Central memory CD8-positive, alpha-beta T cell (primary cell): ENCODE measurements around the gene WNT7B.
A peak's percentile ranks its signal among the peaks of the same experiment; 100 is the strongest.

Source experiments
- ATAC-seq: fragments of 150-1000 bp; cut with Tn5 transposase; replicated peaks from 2 replicates; pipeline ENCODE4 v1.10.0; 2022; ENCODE audit warnings: mild to moderate bottlenecking, moderate FRiP score, moderate number of reproducible peaks; ENCODE audit not compliant: poor library complexity, severe bottlenecking; ENCODE audit errors: extremely low read depth
- DNase-seq, 2 donors: peaks; one replicate each; pipeline ENCODE4 v3.0.0; 2021; ENCODE audit warnings: low spot score in 2 of 2
- H3K27ac Mint-ChIP-seq: one replicate; pipeline ENCODE4 v1.8.0; 2022; ENCODE audit warnings: low read depth, mild to moderate bottlenecking, moderate library complexity, mixed read lengths
- H3K27me3 Mint-ChIP-seq: one replicate; pipeline ENCODE4 v1.8.0; 2022; ENCODE audit warnings: mixed read lengths
- H3K36me3 Mint-ChIP-seq: one replicate; pipeline ENCODE4 v1.8.0; 2022; ENCODE audit warnings: mild to moderate bottlenecking, moderate library complexity, mixed read lengths; ENCODE audit not compliant: insufficient read depth
- H3K4me1 Mint-ChIP-seq: one replicate; pipeline ENCODE4 v1.8.0; 2022; ENCODE audit warnings: mixed read lengths
- H3K4me3 Mint-ChIP-seq: one replicate; pipeline ENCODE4 v1.8.0; 2022; ENCODE audit warnings: mild to moderate bottlenecking, moderate library complexity, mixed read lengths
- H3K9me3 Mint-ChIP-seq: one replicate; pipeline ENCODE4 v1.8.0; 2022; ENCODE audit warnings: mixed read lengths

WNT7B gene

GRCh38 chr22:46012881-46013281 lies 35.9 kb upstream of the WNT7B start:
- peak overlapping the region; percentile 89 for H3K27ac Mint-ChIP-seq
- H3K4me1 Mint-ChIP-seq: peaks cover 6% of the 10 kb centered on the region
- DNase-seq (no peak), ATAC-seq (no peak)
- peaks cover 4% of the 10 kb centered on the region for H3K36me3 Mint-ChIP-seq
- H3K4me3 Mint-ChIP-seq: peak overlapping the region; percentile 85
- no peaks in the 10 kb centered on the region for H3K9me3 Mint-ChIP-seq
- no peaks in the 10 kb centered on the region for H3K27me3 Mint-ChIP-seq

GRCh38 chr22:46012182-46012880 lies 35.4 kb upstream of the WNT7B start:
- ATAC-seq: no peak
- Mint-ChIP-seq H3K27me3 (no peaks in the 10 kb centered on the region), H3K9me3 (no peaks in the 10 kb centered on the region), H3K4me3 (no peak overlapping the region), H3K4me1 (peaks cover 6% of the 10 kb centered on the region), H3K36me3 (peaks cover 6% of the 10 kb centered on the region), H3K27ac (no peak overlapping the region)
- DNase-seq: no peak

- DNase-seq (no peak), ATAC-seq (no peak)
- Mint-ChIP-seq H3K4me1 (peaks cover 6% of the 10 kb centered on the region), H3K4me3 (no peak overlapping the region), H3K27ac (no peak overlapping the region), H3K9me3 (no peaks in the 10 kb centered on the region), H3K36me3 (peaks cover 6% of the 10 kb centered on the region), H3K27me3 (no peaks in the 10 kb centered on the region)
Measured at GRCh38 chr22:46011627-46012181, 34.7 kb upstream of the WNT7B start.

GRCh38 chr22:46010951-46011626 lies 34.1 kb upstream of the WNT7B start:
- Mint-ChIP-seq H3K4me1 (peaks cover 9% of the 10 kb centered on the region), H3K36me3 (peaks cover 6% of the 10 kb centered on the region), H3K27ac (no peak overlapping the region), H3K9me3 (no peaks in the 10 kb centered on the region), H3K4me3 (no peak overlapping the region), H3K27me3 (no peaks in the 10 kb centered on the region)
- DNase-seq: no peak
- no peak for ATAC-seq

GRCh38 chr22:46010207-46010867 lies 33.4 kb upstream of the WNT7B start:
- DNase-seq: no peak
- peaks cover 6% of the 10 kb centered on the region for H3K36me3 Mint-ChIP-seq
- no peak overlapping the region for H3K27ac Mint-ChIP-seq
- H3K4me1 Mint-ChIP-seq: peaks cover 9% of the 10 kb centered on the region
- no peak for ATAC-seq
- H3K4me3 Mint-ChIP-seq: no peak overlapping the region
- no peaks in the 10 kb centered on the region for H3K9me3 Mint-ChIP-seq
- H3K27me3 Mint-ChIP-seq: no peaks in the 10 kb centered on the region

GRCh38 chr22:46009730-46010129 lies 32.8 kb upstream of the WNT7B start:
- Mint-ChIP-seq H3K27me3 (no peaks in the 10 kb centered on the region), H3K4me3 (no peak overlapping the region), H3K36me3 (peaks cover 6% of the 10 kb centered on the region), H3K9me3 (no peaks in the 10 kb centered on the region), H3K27ac (no peak overlapping the region), H3K4me1 (peaks cover 7% of the 10 kb centered on the region)
- DNase-seq (no peak), ATAC-seq (no peak)

- Mint-ChIP-seq H3K4me1 (peaks cover 14% of the 10 kb centered on the region), H3K9me3 (no peaks in the 10 kb centered on the region), H3K4me3 (no peak overlapping the region), H3K27ac (no peak overlapping the region), H3K36me3 (peaks cover 6% of the 10 kb centered on the region), H3K27me3 (no peaks in the 10 kb centered on the region)
- no peak for DNase-seq
- ATAC-seq: no peak
Measured at GRCh38 chr22:46008836-46009596, 32.1 kb upstream of the WNT7B start.

GRCh38 chr22:46008291-46008690 lies 31.3 kb upstream of the WNT7B start:
- Mint-ChIP-seq H3K27ac (no peak overlapping the region), H3K36me3 (peaks cover 6% of the 10 kb centered on the region), H3K4me1 (peaks cover 15% of the 10 kb centered on the region), H3K4me3 (no peak overlapping the region), H3K27me3 (no peaks in the 10 kb centered on the region), H3K9me3 (no peaks in the 10 kb centered on the region)
- DNase-seq (no peak), ATAC-seq (no peak)

GRCh38 chr22:46007848-46008261 lies 30.9 kb upstream of the WNT7B start:
- DNase-seq: no peak
- H3K27ac Mint-ChIP-seq: no peak overlapping the region
- peaks cover 15% of the 10 kb centered on the region for H3K4me1 Mint-ChIP-seq
- H3K4me3 Mint-ChIP-seq: no peak overlapping the region
- H3K9me3 Mint-ChIP-seq: no peaks in the 10 kb centered on the region
- H3K27me3 Mint-ChIP-seq: no peaks in the 10 kb centered on the region
- no peak for ATAC-seq
- H3K36me3 Mint-ChIP-seq: peaks cover 4% of the 10 kb centered on the region

GRCh38 chr22:46007003-46007847 lies 30.3 kb upstream of the WNT7B start:
- no peak for DNase-seq
- Mint-ChIP-seq H3K27me3 (no peaks in the 10 kb centered on the region), H3K36me3 (peaks cover 4% of the 10 kb centered on the region), H3K9me3 (no peaks in the 10 kb centered on the region), H3K4me3 (no peak overlapping the region), H3K4me1 (peaks cover 15% of the 10 kb centered on the region), H3K27ac (no peak overlapping the region)
- ATAC-seq: no peak

GRCh38 chr22:46006379-46007002 lies 29.5 kb upstream of the WNT7B start:
- DNase-seq: peak; percentile 74 to 90
- ATAC-seq: peak; percentile 81
- Mint-ChIP-seq H3K4me1 (peaks cover 15% of the 10 kb centered on the region), H3K4me3 (no peak overlapping the region), H3K27ac (no peak overlapping the region), H3K27me3 (no peaks in the 10 kb centered on the region), H3K36me3 (peaks cover 6% of the 10 kb centered on the region), H3K9me3 (no peaks in the 10 kb centered on the region)
